ENCODE data around the gene PAPSS2. TPM values are rescaled to one million over a fixed set of nuclear protein-coding genes. Genes with fewer than 3 reads are reported as not detected.

The PAPSS2 gene
- total and polyA plus RNA-seq, 2 experiments from 2014 or later, result 65.9 to 82.3 TPM

GRCh38 chr10:87759551-87759950 lies 99.9 kb downstream of the PAPSS2 start:
- no peaks in the 10 kb centered on the region for H3K9me3 ChIP-seq (ENCODE audit: low read depth)
- no peaks in the 10 kb centered on the region for H3K9me2 ChIP-seq (ENCODE audit: insufficient read depth)
- H3K4me3 ChIP-seq, result no peak overlapping the region
- H3K27ac ChIP-seq, result no peak overlapping the region
- no peaks in the 10 kb centered on the region for H3K79me2 ChIP-seq (ENCODE audit: insufficient read depth)
- DNase-seq, result no peak
- H3K27me3 ChIP-seq (replicated peaks; ENCODE audit: insufficient read depth), result no peaks in the 10 kb centered on the region
- peaks cover 10% of the 10 kb centered on the region; the same call in 1 of the 2 replicates for H3K4me1 ChIP-seq (ENCODE audit: insufficient read depth)
- no peak overlapping the region for H3K9ac ChIP-seq
- H3K36me3 ChIP-seq (ENCODE audit: low read depth), result peaks cover 30% of the 10 kb centered on the region
- no peaks in the 10 kb centered on the region for H4K20me1 ChIP-seq (ENCODE audit: insufficient read depth)
- no peak overlapping the region for H2AFZ ChIP-seq
- peaks cover 17% of the 10 kb centered on the region for H3F3A ChIP-seq (ENCODE audit: insufficient read depth)
- no peak for TF ChIP-seq EZH2 (IDR thresholded peaks at IDR 0.05; ENCODE audit: insufficient read depth, poor library complexity, severe bottlenecking)
- no peak for TF ChIP-seq EZH2phosphoT487 (IDR thresholded peaks at IDR 0.05; ENCODE audit: insufficient read depth, low read depth)
- no peak overlapping the region for H3K4me2 ChIP-seq (ENCODE audit: unreplicated experiment)
- in situ Hi-C loops (cut with MboI), result no loop called here

- Histone ChIP-seq H3K9me3 (ENCODE audit: low read depth) (no peaks in the 10 kb centered on the region), H3K27ac (no peak overlapping the region), H3F3A (ENCODE audit: insufficient read depth) (peaks cover 14% of the 10 kb centered on the region), H4K20me1 (ENCODE audit: insufficient read depth) (no peaks in the 10 kb centered on the region), H3K9ac (no peak overlapping the region), H3K36me3 (ENCODE audit: low read depth) (peaks cover 24% of the 10 kb centered on the region), H3K4me3 (no peak overlapping the region), H3K9me2 (ENCODE audit: insufficient read depth) (no peaks in the 10 kb centered on the region), H3K4me2 (ENCODE audit: unreplicated experiment) (no peak overlapping the region), H3K4me1 (ENCODE audit: insufficient read depth) (peaks cover 10% of the 10 kb centered on the region; the same call in 1 of the 2 replicates), H3K79me2 (ENCODE audit: insufficient read depth) (no peaks in the 10 kb centered on the region), H3K27me3 (replicated peaks; ENCODE audit: insufficient read depth) (no peaks in the 10 kb centered on the region), H2AFZ (no peak overlapping the region)
- DNase-seq, result no peak
- in situ Hi-C loops (cut with MboI), result no loop called here
- 89 to 92% methylated on average over 6 of the region's 6 CpGs for WGBS, 2 experiments (ENCODE audit: low coverage in 1 of 2, low lambda C conversion rate in 2 of 2, missing lambda C conversion rate in 2 of 2)
- TF ChIP-seq EZH2phosphoT487 (IDR thresholded peaks at IDR 0.05; ENCODE audit: insufficient read depth, low read depth), result no peak
- TF ChIP-seq EZH2 (IDR thresholded peaks at IDR 0.05; ENCODE audit: insufficient read depth, poor library complexity, severe bottlenecking), result no peak
Measured at GRCh38 chr10:87760195-87760905, 100.7 kb downstream of the PAPSS2 start.

- peaks cover 10% of the 10 kb centered on the region; the same call in 1 of the 2 replicates for H3K4me1 ChIP-seq (ENCODE audit: insufficient read depth)
- peaks cover 22% of the 10 kb centered on the region for H3K36me3 ChIP-seq (ENCODE audit: low read depth)
- no peaks in the 10 kb centered on the region for H3K79me2 ChIP-seq (ENCODE audit: insufficient read depth)
- no peak overlapping the region for H3K27ac ChIP-seq
- no peaks in the 10 kb centered on the region for H3K9me2 ChIP-seq (ENCODE audit: insufficient read depth)
- in situ Hi-C loops (cut with MboI), result no loop called here
- H3K27me3 ChIP-seq (replicated peaks; ENCODE audit: insufficient read depth), result no peaks in the 10 kb centered on the region
- TF ChIP-seq EZH2 (IDR thresholded peaks at IDR 0.05; ENCODE audit: insufficient read depth, poor library complexity, severe bottlenecking), result no peak
- TF ChIP-seq EZH2phosphoT487 (IDR thresholded peaks at IDR 0.05; ENCODE audit: insufficient read depth, low read depth), result no peak
- no peaks in the 10 kb centered on the region for H3K9me3 ChIP-seq (ENCODE audit: low read depth)
- DNase-seq, result no peak
- no peak overlapping the region for H3K4me2 ChIP-seq (ENCODE audit: unreplicated experiment)
- peaks cover 14% of the 10 kb centered on the region for H3F3A ChIP-seq (ENCODE audit: insufficient read depth)
- H3K4me3 ChIP-seq, result no peak overlapping the region
- H3K9ac ChIP-seq, result no peak overlapping the region
- no peak overlapping the region for H2AFZ ChIP-seq
- no peaks in the 10 kb centered on the region for H4K20me1 ChIP-seq (ENCODE audit: insufficient read depth)
- 95 to 96% methylated on average over 4 of the region's 4 CpGs for WGBS, 2 experiments (ENCODE audit: low coverage in 1 of 2, low lambda C conversion rate in 2 of 2, missing lambda C conversion rate in 2 of 2)
Measured at GRCh38 chr10:87761153-87761552, 101.5 kb downstream of the PAPSS2 start.

GRCh38 chr10:87761892-87762291 lies 102.2 kb downstream of the PAPSS2 start:
- H4K20me1 ChIP-seq (ENCODE audit: insufficient read depth), result no peaks in the 10 kb centered on the region
- peak; percentile 71 for DNase-seq
- peaks cover 18% of the 10 kb centered on the region for H3K36me3 ChIP-seq (ENCODE audit: low read depth)
- no peaks in the 10 kb centered on the region for H3K9me3 ChIP-seq (ENCODE audit: low read depth)
- H3K27me3 ChIP-seq (replicated peaks; ENCODE audit: insufficient read depth), result no peaks in the 10 kb centered on the region
- TF ChIP-seq EZH2phosphoT487 (IDR thresholded peaks at IDR 0.05; ENCODE audit: insufficient read depth, low read depth) (no peak), EZH2 (IDR thresholded peaks at IDR 0.05; ENCODE audit: insufficient read depth, poor library complexity, severe bottlenecking) (no peak)
- H2AFZ ChIP-seq, result no peak overlapping the region
- no peak overlapping the region for H3K4me2 ChIP-seq (ENCODE audit: unreplicated experiment)
- H3F3A ChIP-seq (ENCODE audit: insufficient read depth), result peaks cover 14% of the 10 kb centered on the region
- no peaks in the 10 kb centered on the region for H3K79me2 ChIP-seq (ENCODE audit: insufficient read depth)
- no peak overlapping the region for H3K9ac ChIP-seq
- H3K9me2 ChIP-seq (ENCODE audit: insufficient read depth), result no peaks in the 10 kb centered on the region
- WGBS, 2 experiments (ENCODE audit: low coverage in 1 of 2, low lambda C conversion rate in 2 of 2, missing lambda C conversion rate in 2 of 2), result 64 to 72% methylated on average over 2 of the region's 2 CpGs
- in situ Hi-C loops (cut with MboI), result no loop called here
- peaks cover 10% of the 10 kb centered on the region; the same call in 1 of the 2 replicates for H3K4me1 ChIP-seq (ENCODE audit: insufficient read depth)
- H3K4me3 ChIP-seq, result no peak overlapping the region
- H3K27ac ChIP-seq, result no peak overlapping the region

Measured in GM23248 (cell line).